ENCODE measurements around the gene BAZ1A.
"Not testable (repeated sequence)": the region's sequence is repeated elsewhere in the genome, so short reads cannot be mapped to it uniquely, and the experiment has no call there.

BAZ1A gene

DNA sequence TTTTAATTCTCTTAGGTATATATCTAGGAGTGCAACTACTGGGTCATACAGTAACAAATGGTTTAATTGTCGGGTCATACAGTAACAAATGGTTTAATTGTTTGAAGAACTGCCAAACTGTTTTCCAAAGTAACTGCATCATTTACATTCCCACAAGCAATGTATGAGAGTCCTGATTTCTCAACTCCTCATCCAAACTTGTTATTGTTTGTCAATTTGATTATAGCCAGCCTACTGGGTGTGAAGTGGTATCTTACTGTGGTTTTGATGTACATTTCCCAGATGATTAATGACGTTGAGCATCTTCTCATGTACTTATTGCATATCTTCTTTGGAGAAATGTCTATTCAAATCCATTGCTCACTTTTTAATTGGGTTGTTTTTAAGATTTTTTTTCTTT is 93.1 kb downstream of the BAZ1A start:
- no peak for DNase-seq (ENCODE audit: low read depth in 2 of 2)

- no peak for DNase-seq (ENCODE audit: low read depth in 2 of 2)
These were observed 93.9 kb downstream of the BAZ1A start for GRCh38 chr14:34781242-34781641.

GRCh38 chr14:34780646-34781045 is 94.5 kb downstream of the BAZ1A start:
- DNase-seq (ENCODE audit: low read depth in 2 of 2) = no peak

DNA sequence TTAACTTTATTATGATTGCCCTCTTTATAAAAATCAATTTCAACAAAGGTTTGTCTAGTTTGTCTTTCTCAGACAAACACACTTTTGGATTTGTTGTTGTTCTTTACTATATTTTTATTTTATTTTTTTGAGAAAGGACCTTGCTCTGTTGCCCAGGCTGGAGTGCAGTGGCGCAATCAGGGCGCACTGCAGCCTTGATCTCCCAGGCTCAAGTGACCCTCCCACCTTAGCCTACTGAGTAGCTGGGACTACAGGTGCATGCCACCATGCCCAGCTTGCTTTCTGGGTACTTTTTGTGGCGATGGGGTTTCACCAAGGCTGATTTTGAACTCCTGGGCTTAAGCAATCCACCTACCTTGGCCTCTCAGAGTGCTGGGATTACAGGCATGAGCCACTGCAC is 96.4 kb downstream of the BAZ1A start:
- no peak for DNase-seq (ENCODE audit: low read depth in 2 of 2)

GRCh38 chr14:34776611-34777010 is 98.5 kb downstream of the BAZ1A start:
- no peak for DNase-seq (ENCODE audit: low read depth in 2 of 2)

DNA sequence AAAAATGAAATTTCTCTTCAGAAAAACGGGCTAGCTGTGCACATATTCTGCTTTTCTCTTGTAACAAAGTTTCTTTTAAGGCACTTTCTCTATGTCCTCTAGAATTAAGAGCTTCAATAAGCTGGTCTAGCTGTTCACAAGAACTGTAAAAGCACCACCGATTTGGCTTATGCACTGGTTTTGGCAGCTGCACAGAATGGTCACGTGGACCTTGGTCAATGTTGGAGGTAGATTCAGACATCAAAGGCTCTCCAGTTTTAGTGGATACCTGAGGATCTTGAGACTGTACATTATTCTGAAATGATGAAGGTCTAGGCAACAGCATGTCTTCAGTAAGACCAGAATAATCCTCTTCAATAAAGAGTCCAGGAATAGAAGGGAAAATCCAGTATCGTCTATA is 99.2 kb downstream of the BAZ1A start:
- no peak for DNase-seq (ENCODE audit: low read depth in 2 of 2)

GRCh38 chr14:34775342-34775741 is 99.8 kb downstream of the BAZ1A start:
- DNase-seq (ENCODE audit: low read depth in 2 of 2) = no peak

- no peak for DNase-seq (ENCODE audit: low read depth in 2 of 2)
These were observed 104.3 kb downstream of the BAZ1A start for GRCh38 chr14:34770901-34771300.

- no peak for DNase-seq (ENCODE audit: low read depth in 2 of 2)
These were observed 108.6 kb downstream of the BAZ1A start for GRCh38 chr14:34766606-34767005.

DNA sequence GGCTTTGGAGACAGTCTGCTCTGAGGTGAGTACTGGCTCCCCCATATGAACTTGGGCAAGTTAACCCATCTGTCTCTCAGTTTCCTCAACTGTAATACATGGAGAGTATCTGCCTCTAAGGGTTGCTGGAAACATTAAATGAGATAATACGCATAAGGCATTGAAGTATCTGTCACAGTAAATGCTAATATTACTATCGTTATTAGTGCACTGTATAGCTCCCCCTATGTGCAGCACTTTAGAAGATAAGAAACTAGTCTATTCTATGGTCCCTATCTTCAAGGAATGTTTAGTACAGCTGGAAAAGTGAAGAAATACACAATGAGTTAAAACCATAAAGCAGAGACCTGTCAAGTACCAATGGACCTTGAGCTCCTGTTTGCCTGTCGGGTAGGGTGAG is 109.1 kb downstream of the BAZ1A start:
- no peak for DNase-seq (ENCODE audit: low read depth in 2 of 2)

GRCh38 chr14:34755215-34755614 is 119.9 kb downstream of the BAZ1A start:
- DNase-seq (ENCODE audit: low read depth in 2 of 2) = no peak

- no peak for DNase-seq (ENCODE audit: low read depth in 2 of 2)
These were observed 120.5 kb downstream of the BAZ1A start for GRCh38 chr14:34754687-34755086.

DNA sequence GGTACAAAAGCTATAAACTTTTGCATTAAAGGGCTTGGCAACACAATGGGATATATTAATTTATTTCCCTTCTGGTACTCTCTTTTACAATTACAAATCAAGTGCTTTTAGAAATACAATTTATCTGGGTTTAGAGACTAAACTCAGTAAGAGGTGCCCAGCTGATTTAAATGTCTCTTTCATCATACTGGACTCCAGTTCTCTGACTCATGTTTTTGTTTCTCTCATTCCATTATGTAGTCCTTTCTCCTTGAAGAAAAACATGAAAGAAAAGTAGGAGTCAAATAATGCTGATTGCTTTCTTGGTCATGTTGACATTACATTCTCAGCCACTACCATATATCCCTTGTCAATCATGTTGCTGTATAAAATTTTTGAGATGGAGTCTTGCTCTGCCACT is 124.5 kb downstream of the BAZ1A start:
- no peak for DNase-seq (ENCODE audit: low read depth in 2 of 2)

DNA sequence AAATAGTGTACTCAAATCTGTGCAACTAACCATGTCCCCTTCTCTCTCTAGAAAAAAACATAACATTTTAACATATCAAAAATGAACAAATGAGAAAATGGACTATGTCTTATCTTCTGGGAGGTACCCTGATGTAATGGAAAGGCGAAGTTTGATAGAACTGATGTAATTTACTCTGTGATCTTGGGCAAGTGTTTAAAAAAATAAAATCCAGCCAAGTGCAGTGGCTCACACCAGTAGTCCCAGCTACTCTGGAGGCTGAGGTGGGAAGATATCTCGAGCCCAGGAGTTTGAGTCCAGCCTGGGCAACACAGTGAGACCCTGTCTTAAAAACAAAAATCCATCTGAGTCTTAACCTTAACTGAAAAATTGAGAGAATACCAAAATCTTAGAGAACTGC is 124.9 kb downstream of the BAZ1A start:
- no peak for DNase-seq (ENCODE audit: low read depth in 2 of 2)

GRCh38 chr14:34749408-34749807 is 125.8 kb downstream of the BAZ1A start:
- DNase-seq (ENCODE audit: low read depth in 2 of 2) = no peak

DNA sequence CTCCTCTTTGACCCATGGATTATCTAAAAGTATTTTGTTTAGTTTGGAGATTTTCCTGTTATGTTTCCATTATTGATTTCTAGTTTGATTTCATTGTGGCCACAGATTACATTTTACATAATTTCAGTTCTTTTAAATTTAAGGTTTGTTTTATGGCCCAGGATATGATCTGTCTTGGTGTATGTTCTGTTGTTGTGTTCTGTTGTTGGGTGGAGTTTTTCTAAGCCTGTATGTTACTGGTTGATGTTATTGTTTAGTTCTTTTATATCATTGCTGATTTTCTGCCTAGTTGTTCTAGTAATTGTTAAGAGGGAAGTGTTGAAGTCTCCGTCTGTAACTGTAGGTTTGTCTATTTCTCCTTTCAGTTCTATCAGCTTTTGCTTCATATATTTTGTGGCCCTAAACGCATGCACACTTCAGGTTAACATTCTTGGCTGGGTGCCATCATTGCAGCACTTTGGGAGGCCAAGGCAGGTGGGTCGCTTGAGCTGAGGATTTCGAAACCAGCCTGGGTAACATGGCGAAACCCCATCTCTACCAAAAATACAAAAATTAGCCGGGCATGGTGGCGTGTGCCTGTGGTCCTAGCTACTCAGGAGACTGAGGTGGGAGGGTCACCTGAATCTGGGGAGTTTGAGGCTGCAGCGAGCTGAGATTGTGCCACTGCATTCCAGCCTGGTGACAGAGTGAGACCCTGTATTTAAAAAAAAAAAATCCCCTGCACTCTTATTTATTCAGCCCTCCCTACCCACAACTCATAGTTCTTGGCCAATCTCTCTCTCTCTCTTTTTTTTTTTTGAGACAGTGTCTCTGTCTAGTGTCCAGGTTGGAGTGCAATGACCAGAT is 132.7 kb downstream of the BAZ1A start:
- DNase-seq (ENCODE audit: low read depth in 2 of 2) = no peak

DNA sequence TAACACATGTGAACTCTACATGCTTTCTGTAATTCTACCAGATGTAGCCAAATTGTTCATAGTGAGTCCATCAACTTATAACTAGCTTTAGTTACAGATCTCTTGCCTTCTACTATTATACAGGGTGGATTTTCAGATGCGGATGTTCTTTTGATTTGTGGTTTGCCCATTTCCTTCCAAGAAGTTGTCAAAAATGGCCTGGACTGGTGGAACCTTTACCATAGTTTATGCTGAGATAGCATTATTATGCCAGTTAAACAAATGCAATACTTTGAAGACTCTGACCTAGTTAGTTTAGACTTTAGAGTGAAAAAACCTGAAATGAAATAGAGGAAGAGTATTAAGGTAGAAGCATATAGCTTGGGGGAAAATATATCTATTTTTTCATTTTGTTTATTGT is 133.3 kb downstream of the BAZ1A start:
- no peak for DNase-seq (ENCODE audit: low read depth in 2 of 2)

DNA sequence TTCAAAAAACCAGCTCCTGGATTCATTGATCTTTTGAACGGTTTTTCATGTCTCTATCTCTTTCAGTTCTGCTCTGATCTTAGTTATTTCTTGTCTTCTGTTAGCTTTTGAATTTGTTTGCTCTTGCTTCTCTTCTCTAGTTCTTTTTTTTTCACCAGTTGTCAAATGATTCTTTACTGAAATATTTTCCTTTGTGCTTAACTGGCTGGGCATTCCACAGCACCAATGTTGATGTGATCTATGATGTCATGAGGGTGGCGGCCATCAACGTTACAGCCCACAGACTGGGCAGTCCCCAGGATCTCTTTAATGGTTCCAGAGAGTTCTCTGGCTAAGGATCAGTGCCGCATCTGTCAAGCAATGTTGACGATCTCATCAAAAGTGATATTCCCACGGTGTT is 135.0 kb downstream of the BAZ1A start:
- not testable (repeated sequence) for DNase-seq (ENCODE audit: low read depth in 2 of 2)

GRCh38 chr14:34737079-34737478 is 138.1 kb downstream of the BAZ1A start:
- not testable (repeated sequence) for DNase-seq (ENCODE audit: low read depth in 2 of 2)

- DNase-seq (ENCODE audit: low read depth in 2 of 2) = no peak
These were observed 141.9 kb downstream of the BAZ1A start for GRCh38 chr14:34733245-34733644.

GRCh38 chr14:34732802-34733201 is 142.4 kb downstream of the BAZ1A start:
- no peak for DNase-seq (ENCODE audit: low read depth in 2 of 2)

GRCh38 chr14:34723867-34724266 is 151.3 kb downstream of the BAZ1A start:
- DNase-seq (ENCODE audit: low read depth in 2 of 2) = no peak

- DNase-seq (ENCODE audit: low read depth in 2 of 2) = no peak
These were observed 152.2 kb downstream of the BAZ1A start for GRCh38 chr14:34722723-34723545.

Data from stimulated activated CD8-positive, alpha-beta memory T cell treated with anti-CD3 and anti-CD28 coated beads, Interleukin-2, amount 100 ng/mL, for 48 hours (primary cell).